ENCODE measurements around the gene GPBP1L1.

Gene GPBP1L1

DNA sequence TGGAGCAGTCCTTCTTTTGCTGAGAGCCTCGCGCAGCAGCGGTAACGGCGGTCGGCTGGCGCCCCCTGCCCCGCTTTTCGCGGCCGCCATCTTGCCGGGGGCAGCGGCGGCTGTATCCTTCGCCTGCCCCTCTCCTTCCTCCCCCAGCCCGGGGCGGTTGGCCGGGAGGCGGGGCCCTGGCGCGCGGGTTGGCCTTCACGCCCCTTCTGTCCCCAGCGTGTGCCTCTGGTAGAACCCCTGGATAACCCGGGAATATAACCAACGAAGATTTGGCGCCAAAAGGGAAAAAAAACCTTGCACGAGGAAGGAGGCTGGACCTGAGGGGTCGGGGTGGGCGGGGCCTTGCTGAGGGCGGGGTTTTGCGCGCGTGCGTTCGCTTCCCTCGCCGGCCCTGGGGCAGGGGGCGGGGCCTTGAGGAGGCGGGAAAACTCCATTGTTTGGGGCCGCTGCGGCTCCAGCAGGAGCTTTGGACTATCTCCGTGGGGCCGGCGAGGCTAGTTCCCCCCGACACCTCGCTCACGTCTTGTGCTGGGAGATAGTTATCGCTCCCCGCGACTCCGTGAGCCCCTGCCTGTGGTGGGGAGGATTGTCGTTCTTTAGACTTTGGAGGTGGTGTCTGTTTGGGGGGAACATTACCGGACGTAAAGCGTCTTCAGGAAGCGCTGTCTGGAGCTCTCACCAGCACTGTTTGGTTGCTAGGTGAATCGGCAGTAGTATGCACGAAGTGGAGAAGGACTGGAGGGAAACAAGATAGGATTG is 101.8 kb downstream of the GPBP1L1 start:
- DNase-seq (ENCODE audit: low spot score) = peak; percentile 95
- H3K14ac ChIP-seq (ENCODE audit: low read length) = peak overlapping the region; percentile 100

DNA sequence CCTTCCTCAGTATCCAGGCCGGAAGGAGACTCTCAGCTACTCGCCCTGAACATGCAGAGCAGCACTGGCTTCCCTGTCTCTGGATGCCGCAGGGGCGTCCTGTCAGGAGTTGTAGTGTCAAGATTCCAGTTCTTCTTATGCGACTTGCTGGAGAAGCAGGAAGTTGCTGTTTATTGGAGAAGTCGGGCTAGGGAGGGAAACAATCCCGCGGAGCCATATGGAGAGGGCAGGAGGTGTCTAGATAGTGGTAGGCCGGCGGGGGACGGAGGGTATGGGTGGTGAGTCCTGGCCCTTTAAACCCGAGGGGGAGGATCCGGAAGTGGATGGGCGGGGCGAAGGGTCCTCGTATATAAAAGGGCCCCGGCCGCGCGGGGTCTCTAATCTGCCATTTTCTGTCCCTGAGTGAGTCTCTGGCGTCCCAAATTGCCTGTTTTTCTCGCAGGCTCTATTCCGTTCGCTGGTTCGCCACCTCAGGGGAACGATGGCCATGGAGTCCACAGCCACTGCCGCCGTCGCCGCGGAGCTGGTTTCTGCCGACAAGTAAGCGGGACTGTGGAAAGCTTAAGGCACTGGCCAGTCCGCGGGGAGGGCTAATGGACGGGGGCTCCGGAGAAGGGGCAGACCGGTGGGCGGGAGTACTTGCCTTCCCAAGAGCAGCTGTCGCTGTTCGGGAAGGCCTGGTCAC is 102.5 kb downstream of the GPBP1L1 start, which contains the start of gene NASP:
NASP (plus strand) TSS at position 376 of the 685 bp plus-strand sequence; CDS start at position 482, 106 bp downstream.
- Histone ChIP-seq H3K4ac (ENCODE audit: low read length) (peak within 1 kb of the TSS; percentile 95), H3K4me2 (ENCODE audit: insufficient read depth, low read length, poor library complexity, severe bottlenecking) (peak within 1 kb of the TSS; percentile 66), H2AK5ac (ENCODE audit: low read depth, low read length) (peak within 1 kb of the TSS; percentile 98), H3K4me1 (ENCODE audit: control insufficient read depth in 2 of 2, insufficient read depth in 1 of 2, low read depth in 1 of 2, low read length in 2 of 2) (peaks cover 2 to 10% of the 10 kb centered on the region in 2 donors), H4K8ac (ENCODE audit: low read depth, low read length) (peak within 1 kb of the TSS; percentile 96), H3K23ac (ENCODE audit: low read depth, low read length, poor library complexity) (peak within 1 kb of the TSS; percentile 99), H2BK120ac (ENCODE audit: low read depth, low read length) (peak within 1 kb of the TSS; percentile 99), H3K27me3 (ENCODE audit: control insufficient read depth in 3 of 3, insufficient read depth in 3 of 3, low read depth in 1 of 3, low read length in 3 of 3) (no peaks in the 10 kb centered on the region), H3K9me3 (replicated peaks in 1 of 2; ENCODE audit: control insufficient read depth in 2 of 2, insufficient read depth in 1 of 2, low read depth in 1 of 2, low read length in 2 of 2) (no peaks in the 10 kb centered on the region), H2BK5ac (ENCODE audit: low read length) (peak within 1 kb of the TSS; percentile 98), H3K9ac (ENCODE audit: low read depth, low read length, poor library complexity) (peak within 1 kb of the TSS; percentile 100), H3K27ac (replicated peaks; ENCODE audit: low read length) (peak within 1 kb of the TSS; percentile 94), H2AFZ (ENCODE audit: low read length) (peak within 1 kb of the TSS; percentile 91), H3K18ac (ENCODE audit: low read length) (peak within 1 kb of the TSS; percentile 100), H2BK15ac (ENCODE audit: low read length) (peak within 1 kb of the TSS; percentile 92), H3K79me1 (ENCODE audit: low read depth, low read length) (peaks cover 7% of the 10 kb centered on the region), H3K4me3 (ENCODE audit: low read length in 2 of 2) (peak within 1 kb of the TSS; percentile 100), H4K91ac (ENCODE audit: low read depth, low read length, poor library complexity) (peak within 1 kb of the TSS; percentile 95), H3K36me3 (replicated peaks in 1 of 2; ENCODE audit: control insufficient read depth in 2 of 2, insufficient read depth in 2 of 2, low read length in 2 of 2) (peaks cover 2 to 33% of the 10 kb centered on the region in 2 donors), H2BK12ac (ENCODE audit: low read length) (peak within 1 kb of the TSS; percentile 58), H3K14ac (ENCODE audit: low read length) (peak within 1 kb of the TSS; percentile 100)
- no CpG with 5 or more reads among the region's 41 CpGs for WGBS, 2 donors (ENCODE audit: extremely low coverage in 2 of 2, insufficient read length in 2 of 2, insufficient replicate concordance in 1 of 2)
- DNase-seq (ENCODE audit: low spot score) = peak; percentile 92

More for the DNA sequence above, 101.8 kb downstream of the GPBP1L1 start:
- H3K27ac ChIP-seq (replicated peaks; ENCODE audit: low read length) = peak overlapping the region; percentile 94
- peak overlapping the region; percentile 100 for H3K9ac ChIP-seq (ENCODE audit: low read depth, low read length, poor library complexity)
- H3K4me2 ChIP-seq (ENCODE audit: insufficient read depth, low read length, poor library complexity, severe bottlenecking) = peak overlapping the region; percentile 54
- peak overlapping the region; percentile 96 for H4K8ac ChIP-seq (ENCODE audit: low read depth, low read length)
- H3K23ac ChIP-seq (ENCODE audit: low read depth, low read length, poor library complexity) = peak overlapping the region; percentile 99
- peak overlapping the region; percentile 98 for H2AK5ac ChIP-seq (ENCODE audit: low read depth, low read length)
- peaks cover 2 to 10% of the 10 kb centered on the region in 2 donors for H3K4me1 ChIP-seq (ENCODE audit: control insufficient read depth in 2 of 2, insufficient read depth in 1 of 2, low read depth in 1 of 2, low read length in 2 of 2)
- WGBS, 2 donors (ENCODE audit: extremely low coverage in 2 of 2, insufficient read length in 2 of 2, insufficient replicate concordance in 1 of 2) = no CpG with 5 or more reads among the region's 59 CpGs
- peaks cover 7% of the 10 kb centered on the region for H3K79me1 ChIP-seq (ENCODE audit: low read depth, low read length)
- peak overlapping the region; percentile 100 for H3K18ac ChIP-seq (ENCODE audit: low read length)
- H3K4me3 ChIP-seq (ENCODE audit: low read length in 2 of 2) = peak overlapping the region; percentile 100
- peak overlapping the region; percentile 58 for H2BK12ac ChIP-seq (ENCODE audit: low read length)
- H4K91ac ChIP-seq (ENCODE audit: low read depth, low read length, poor library complexity) = peak overlapping the region; percentile 95
- peaks cover 2 to 40% of the 10 kb centered on the region in 2 donors for H3K36me3 ChIP-seq (replicated peaks in 1 of 2; ENCODE audit: control insufficient read depth in 2 of 2, insufficient read depth in 2 of 2, low read length in 2 of 2)
- H3K4ac ChIP-seq (ENCODE audit: low read length) = peak overlapping the region; percentile 95
- H2AFZ ChIP-seq (ENCODE audit: low read length) = peak overlapping the region; percentile 91
- H2BK15ac ChIP-seq (ENCODE audit: low read length) = peak overlapping the region; percentile 92
- peak overlapping the region; percentile 99 for H2BK120ac ChIP-seq (ENCODE audit: low read depth, low read length)
- no peaks in the 10 kb centered on the region for H3K27me3 ChIP-seq (ENCODE audit: control insufficient read depth in 3 of 3, insufficient read depth in 3 of 3, low read depth in 1 of 3, low read length in 3 of 3)
- H2BK5ac ChIP-seq (ENCODE audit: low read length) = peak overlapping the region; percentile 98
- H3K9me3 ChIP-seq (replicated peaks in 1 of 2; ENCODE audit: control insufficient read depth in 2 of 2, insufficient read depth in 1 of 2, low read depth in 1 of 2, low read length in 2 of 2) = no peaks in the 10 kb centered on the region

DNA sequence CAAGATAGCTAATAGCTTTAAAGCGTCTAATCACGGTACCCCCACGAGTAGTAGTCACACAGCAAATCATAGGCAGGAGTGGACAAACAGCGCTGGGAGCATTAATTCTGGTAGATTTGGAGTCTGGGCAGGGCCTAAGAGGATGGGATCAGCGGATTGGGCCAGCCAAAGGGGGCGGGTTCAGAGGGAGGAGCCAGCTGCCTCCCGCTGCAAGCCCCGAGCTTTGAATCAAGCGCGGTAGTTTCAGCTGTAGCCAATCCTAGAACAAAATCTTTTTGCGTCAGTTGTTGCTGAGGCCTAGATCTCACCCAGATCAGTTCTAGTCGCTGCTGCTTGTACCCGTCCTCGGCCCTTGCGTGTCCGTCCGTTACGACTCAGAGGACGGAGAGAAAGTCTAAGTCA is 103.1 kb downstream of the GPBP1L1 start:
- Histone ChIP-seq H3K23ac (ENCODE audit: low read depth, low read length, poor library complexity) (no peak overlapping the region), H2BK5ac (ENCODE audit: low read length) (no peak overlapping the region), H3K18ac (ENCODE audit: low read length) (peak overlapping the region; percentile 53), H3K4me1 (ENCODE audit: control insufficient read depth in 2 of 2, insufficient read depth in 1 of 2, low read depth in 1 of 2, low read length in 2 of 2) (peaks cover 2 to 10% of the 10 kb centered on the region in 2 donors), H2BK12ac (ENCODE audit: low read length) (no peak overlapping the region), H3K79me1 (ENCODE audit: low read depth, low read length) (peaks cover 7% of the 10 kb centered on the region), H3K27ac (replicated peaks; ENCODE audit: low read length) (peak overlapping the region; percentile 71), H4K8ac (ENCODE audit: low read depth, low read length) (no peak overlapping the region), H2BK15ac (ENCODE audit: low read length) (no peak overlapping the region), H3K4me3 (ENCODE audit: low read length in 2 of 2) (peak overlapping the region; percentile 100), H3K27me3 (ENCODE audit: control insufficient read depth in 3 of 3, insufficient read depth in 3 of 3, low read depth in 1 of 3, low read length in 3 of 3) (no peaks in the 10 kb centered on the region), H3K4ac (ENCODE audit: low read length) (no peak overlapping the region), H2BK120ac (ENCODE audit: low read depth, low read length) (no peak overlapping the region), H2AK5ac (ENCODE audit: low read depth, low read length) (no peak overlapping the region), H3K36me3 (replicated peaks in 1 of 2; ENCODE audit: control insufficient read depth in 2 of 2, insufficient read depth in 2 of 2, low read length in 2 of 2) (peaks cover 2 to 27% of the 10 kb centered on the region in 2 donors), H3K9ac (ENCODE audit: low read depth, low read length, poor library complexity) (peak overlapping the region; percentile 87), H3K9me3 (replicated peaks in 1 of 2; ENCODE audit: control insufficient read depth in 2 of 2, insufficient read depth in 1 of 2, low read depth in 1 of 2, low read length in 2 of 2) (no peaks in the 10 kb centered on the region), H3K4me2 (ENCODE audit: insufficient read depth, low read length, poor library complexity, severe bottlenecking) (peak overlapping the region; percentile 66), H3K14ac (ENCODE audit: low read length) (no peak overlapping the region), H2AFZ (ENCODE audit: low read length) (peak overlapping the region; percentile 91), H4K91ac (ENCODE audit: low read depth, low read length, poor library complexity) (no peak overlapping the region)
- DNase-seq (ENCODE audit: low spot score) = peak; percentile 92
- no CpG with 5 or more reads among the region's 19 CpGs for WGBS, 2 donors (ENCODE audit: extremely low coverage in 2 of 2, insufficient read length in 2 of 2, insufficient replicate concordance in 1 of 2)
